Activated CD8-positive, alpha-beta T cell treated with anti-CD3 and anti-CD28 coated beads for 36 hours (primary cell): Measurements from ENCODE around the gene ITGA1. TPM values are rescaled to one million over a fixed set of nuclear protein-coding genes. Genes with fewer than 3 reads are reported as not detected.

ENCODE experiments used
- ATAC-seq: fragments of 200-7000 bp; cut with Tn5 transposase; one replicate; pipeline ENCODE4 v1.10.0; 2021; ENCODE audit warnings: mild to moderate bottlenecking, moderate library complexity
- CTCF ChIA-PET: fragments of 350-600 bp; sonication (Branson Sonifier 250); formaldehyde crosslinking; loops from one replicate; lab custom pipeline; 2021; ENCODE audit warnings: antibody characterized with exemption; lab: Charles Lee
- POLR2A ChIA-PET: fragments of 350-600 bp; sonication (Branson Sonifier 250); formaldehyde crosslinking; loops from one replicate; lab custom pipeline; 2021; ENCODE audit warnings: antibody characterized with exemption; lab: Charles Lee
- DNase-seq: peaks from one replicate; pipeline ENCODE4 v3.0.0-alpha.2; 2020
- H3K27ac Mint-ChIP-seq: one replicate; pipeline ENCODE4 v1.8.0; 2021; ENCODE audit warnings: mild to moderate bottlenecking, mixed read lengths
- H3K27me3 Mint-ChIP-seq: one replicate; pipeline ENCODE4 v1.8.0; 2021; ENCODE audit warnings: mixed read lengths
- H3K36me3 Mint-ChIP-seq: one replicate; pipeline ENCODE4 v1.8.0; 2021; ENCODE audit warnings: low read depth, mixed read lengths
- H3K4me1 Mint-ChIP-seq: one replicate; pipeline ENCODE4 v1.8.0; 2021; ENCODE audit warnings: low read depth, mixed read lengths
- H3K4me3 Mint-ChIP-seq: one replicate; pipeline ENCODE4 v1.8.0; 2021; ENCODE audit warnings: mild to moderate bottlenecking, moderate library complexity, mixed read lengths
- H3K9me3 Mint-ChIP-seq: one replicate; pipeline ENCODE4 v1.8.0; 2021; ENCODE audit warnings: mixed read lengths
- intact Hi-C: fragments of 100-400 bp; cut with micrococcal nuclease; formaldehyde crosslinking; loops from one replicate; pipeline ENCODE4 v1.10.0; 2022
- total RNA-seq, 2 experiments: library from RNA; stranded (reverse); gene quantifications; one replicate each; pipeline ENCODE4 v1.2.3, GENCODE V29; 2021
- TF ChIP-seq, protein P1 (sequence below): fragments of 200-600 bp; IDR thresholded peaks from one replicate; pipeline ENCODE4 v1.8.0; 2022; ENCODE audit warnings: antibody characterized with exemption, mild to moderate bottlenecking

ITGA1 gene
- total RNA-seq, 2 experiments from 2014 or later, result 5.1 to 6.0 TPM

DNA sequence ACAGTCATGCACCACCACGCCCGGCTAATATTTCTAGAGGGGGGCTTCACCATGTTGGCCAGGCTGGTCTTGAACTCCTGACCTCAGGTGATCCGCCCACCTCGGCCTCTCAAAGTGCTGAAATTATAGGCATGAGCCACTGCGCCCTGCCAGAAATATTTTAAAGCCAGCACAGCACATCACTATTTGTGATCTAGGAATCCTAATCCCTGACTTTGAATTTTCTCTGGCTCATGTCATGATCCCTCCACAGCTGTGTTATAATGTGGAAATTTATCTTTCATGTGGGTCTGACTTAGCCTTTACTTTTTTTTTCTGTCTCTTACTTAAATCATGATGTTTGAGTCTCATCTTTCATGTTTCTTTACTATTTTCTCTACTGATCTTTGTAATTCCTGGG, 18.7 kb upstream of the ITGA1 start:
- H3K9me3 Mint-ChIP-seq, result peaks cover 1% of the 10 kb centered on the region
- no peak overlapping the region for H3K4me3 Mint-ChIP-seq
- CTCF ChIA-PET, result no interaction called here
- no peak overlapping the region for H3K27ac Mint-ChIP-seq
- TF ChIP-seq, protein P1, sequence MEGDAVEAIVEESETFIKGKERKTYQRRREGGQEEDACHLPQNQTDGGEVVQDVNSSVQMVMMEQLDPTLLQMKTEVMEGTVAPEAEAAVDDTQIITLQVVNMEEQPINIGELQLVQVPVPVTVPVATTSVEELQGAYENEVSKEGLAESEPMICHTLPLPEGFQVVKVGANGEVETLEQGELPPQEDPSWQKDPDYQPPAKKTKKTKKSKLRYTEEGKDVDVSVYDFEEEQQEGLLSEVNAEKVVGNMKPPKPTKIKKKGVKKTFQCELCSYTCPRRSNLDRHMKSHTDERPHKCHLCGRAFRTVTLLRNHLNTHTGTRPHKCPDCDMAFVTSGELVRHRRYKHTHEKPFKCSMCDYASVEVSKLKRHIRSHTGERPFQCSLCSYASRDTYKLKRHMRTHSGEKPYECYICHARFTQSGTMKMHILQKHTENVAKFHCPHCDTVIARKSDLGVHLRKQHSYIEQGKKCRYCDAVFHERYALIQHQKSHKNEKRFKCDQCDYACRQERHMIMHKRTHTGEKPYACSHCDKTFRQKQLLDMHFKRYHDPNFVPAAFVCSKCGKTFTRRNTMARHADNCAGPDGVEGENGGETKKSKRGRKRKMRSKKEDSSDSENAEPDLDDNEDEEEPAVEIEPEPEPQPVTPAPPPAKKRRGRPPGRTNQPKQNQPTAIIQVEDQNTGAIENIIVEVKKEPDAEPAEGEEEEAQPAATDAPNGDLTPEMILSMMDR, result no peak
- H3K27me3 Mint-ChIP-seq, result no peaks in the 10 kb centered on the region
- POLR2A ChIA-PET, result no interaction called here
- intact Hi-C loops, result no loop called here
- H3K36me3 Mint-ChIP-seq, result peaks cover 2% of the 10 kb centered on the region
- ATAC-seq (no peak), DNase-seq (no peak)
- H3K4me1 Mint-ChIP-seq, result peaks cover 51% of the 10 kb centered on the region

DNA sequence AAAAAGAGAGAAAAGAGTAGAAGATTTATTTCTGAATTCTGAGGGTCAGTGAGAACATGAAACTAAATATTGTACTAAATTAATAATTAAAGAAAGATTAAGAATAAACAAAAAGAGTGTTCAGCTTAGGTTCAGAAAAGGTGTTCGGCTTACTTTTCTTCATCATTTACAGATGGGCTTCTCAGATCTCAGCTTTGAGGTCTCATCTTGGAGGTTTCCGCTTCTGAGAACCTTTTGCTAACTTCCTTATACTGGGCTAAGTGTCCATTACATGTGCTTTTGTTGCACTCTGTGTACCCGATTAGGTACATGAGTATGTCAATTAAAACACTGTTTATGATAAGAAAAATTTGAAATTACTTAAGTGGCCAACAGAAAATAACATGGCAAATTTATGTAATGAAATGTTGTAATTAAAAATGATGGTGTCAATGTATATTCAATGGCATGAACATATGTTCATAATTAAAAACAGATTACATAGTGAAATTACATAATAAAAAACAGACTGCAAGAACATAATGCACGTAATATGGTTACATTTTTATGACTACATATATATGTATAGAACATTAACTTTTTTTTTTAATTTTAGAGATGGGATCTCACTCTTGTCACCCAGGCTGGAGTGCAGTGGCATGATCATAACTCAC, 17.3 kb upstream of the ITGA1 start:
- Mint-ChIP-seq H3K36me3 (peaks cover 2% of the 10 kb centered on the region), H3K27me3 (no peaks in the 10 kb centered on the region), H3K27ac (no peak overlapping the region), H3K4me1 (peaks cover 59% of the 10 kb centered on the region), H3K4me3 (no peak overlapping the region), H3K9me3 (peaks cover 1% of the 10 kb centered on the region)
- no peak for ATAC-seq
- intact Hi-C loops, result no loop called here
- TF ChIP-seq, protein P1, result no peak
- POLR2A ChIA-PET, result no interaction called here
- DNase-seq, result no peak
- CTCF ChIA-PET, result interaction anchor here (1.0 kb wide), 1 partner anchor 179 kb away, joined by 3 read pairs; no protein-coding TSS in a partner anchor

- DNase-seq, result peak; percentile 80
- H3K9me3 Mint-ChIP-seq, result peaks cover 1% of the 10 kb centered on the region
- no peaks in the 10 kb centered on the region for H3K27me3 Mint-ChIP-seq
- H3K4me3 Mint-ChIP-seq, result peak overlapping the region; percentile 41
- ChIA-PET POLR2A (no interaction called here), CTCF (interaction anchor here (1.0 to 1.2 kb wide), 2 partner anchors 13 to 16 kb away, joined by 4 read pairs; partner anchors contain the start of genes ITGA1 and PELO)
- peak overlapping the region; percentile 80 for H3K27ac Mint-ChIP-seq
- intact Hi-C loops, result no loop called here
- H3K36me3 Mint-ChIP-seq, result peaks cover 2% of the 10 kb centered on the region
- ATAC-seq, result peak; percentile 81
- peaks cover 69% of the 10 kb centered on the region for H3K4me1 Mint-ChIP-seq
- TF ChIP-seq, protein P1, result no peak
These were observed 16.2 kb upstream of the ITGA1 start for GRCh38 chr5:52771343-52772039.

DNA sequence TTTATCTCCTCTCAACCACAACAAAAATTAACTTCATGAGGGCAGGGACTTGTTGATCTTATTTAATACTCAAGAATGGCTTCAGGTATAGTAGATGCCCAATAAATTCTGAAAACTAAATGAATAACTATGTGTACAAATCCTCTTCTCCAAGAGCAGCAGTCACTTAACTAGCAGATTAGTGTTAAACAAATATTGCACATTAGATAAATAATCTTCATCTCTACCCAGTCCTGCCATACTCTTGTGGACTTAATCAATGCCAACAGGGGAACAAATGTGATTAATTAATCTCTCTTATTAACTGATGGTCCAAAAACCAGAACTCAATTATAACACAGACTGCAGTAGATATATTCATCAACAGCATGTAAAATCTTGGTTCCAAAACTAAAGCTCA, 15.0 kb upstream of the ITGA1 start:
- H3K4me3 Mint-ChIP-seq, result no peak overlapping the region
- TF ChIP-seq, protein P1, result no peak
- no peaks in the 10 kb centered on the region for H3K27me3 Mint-ChIP-seq
- POLR2A ChIA-PET, result interaction anchor here (0.8 to 1.1 kb wide), 2 partner anchors 9 to 27 kb away, joined by 3 to 5 read pairs; no protein-coding TSS in a partner anchor
- CTCF ChIA-PET, result interaction anchor here (0.9 to 1.1 kb wide), 2 partner anchors 15 to 80 kb away, joined by 3 read pairs; partner anchors contain the start of genes ITGA1 and PELO
- peaks cover 63% of the 10 kb centered on the region for H3K4me1 Mint-ChIP-seq
- intact Hi-C loops, result no loop called here
- no peak for DNase-seq
- peak overlapping the region; percentile 69 for H3K27ac Mint-ChIP-seq
- H3K36me3 Mint-ChIP-seq, result peaks cover 2% of the 10 kb centered on the region
- H3K9me3 Mint-ChIP-seq, result peaks cover 1% of the 10 kb centered on the region
- ATAC-seq, result no peak
